ENCODE data around the gene BUB3. TPM values are rescaled to one million over a fixed set of nuclear protein-coding genes. Genes with fewer than 3 reads are reported as not detected.

BUB3 gene
- total and polyA plus RNA-seq, 2 of the 8 experiments (the other 6 are each of a cell fraction or from before 2014, with no cell fraction given) = 183 to 207 TPM

- TF ChIP-seq CTBP2 (IDR thresholded peaks at IDR 0.05; ENCODE audit: borderline replicate concordance, insufficient read depth, insufficient read length, low read length) (no peak), GABPA (IDR thresholded peaks at IDR 0.05; ENCODE audit: borderline replicate concordance, insufficient read depth, low read length) (no peak), BCL11A (IDR thresholded peaks at IDR 0.05; ENCODE audit: low read depth in 2 of 2, low read length in 2 of 2) (no peak), HDAC2 (IDR thresholded peaks at IDR 0.05; ENCODE audit: borderline replicate concordance in 1 of 2, low read depth in 2 of 2, low read length in 2 of 2) (no peak), TBP (IDR thresholded peaks at IDR 0.05; ENCODE audit: low read depth, low read length) (no peak), TEAD4 (IDR thresholded peaks at IDR 0.05; ENCODE audit: low read depth, low read length) (no peak), CHD7 (IDR thresholded peaks at IDR 0.05; ENCODE audit: insufficient replicate concordance, low read length) (no peak), TCF12 (IDR thresholded peaks at IDR 0.05; ENCODE audit: low read depth, low read length) (no peak), CEBPB (IDR thresholded peaks at IDR 0.05; ENCODE audit: low read depth, low read length) (no peak)
These were observed 26.2 kb downstream of the BUB3 start (continued) for GRCh38 chr10:123180101-123181090.

Data from H1 (cell line).